Stimulated activated naive B cell treated with anti-CD40 and anti-IgM and Interleukin-4, amounts not matched to agents 10 μg/mL and 1 μg/mL and 100 μg/mL, for 72 hours (primary cell): Measurements from ENCODE around the gene PFN1.
A peak's percentile ranks its signal among the peaks of the same experiment; 100 is the strongest.

Experiments used
- ATAC-seq, 2 donors: fragments of 150-1000 bp; cut with Tn5 transposase; replicated peaks; 2 replicates each; pipeline ENCODE4 v1.10.0; 2021; ENCODE audit warnings: moderate library complexity in 1 of 2
- DNase-seq: peaks from one replicate; pipeline ENCODE4 v3.0.0; 2021
- H3K27ac Mint-ChIP-seq: one replicate; pipeline ENCODE4 v1.8.0; 2022; ENCODE audit warnings: mild to moderate bottlenecking, mixed read lengths
- H3K27me3 Mint-ChIP-seq, 2 donors: one replicate each; pipeline ENCODE4 v1.8.0; 2022; ENCODE audit warnings: mixed read lengths in 2 of 2
- H3K36me3 Mint-ChIP-seq, 2 donors: one replicate each; pipeline ENCODE4 v1.8.0; 2022; ENCODE audit warnings: mixed read lengths in 2 of 2, mild to moderate bottlenecking in 1 of 2
- H3K4me1 Mint-ChIP-seq, 2 donors: one replicate each; pipeline ENCODE4 v1.8.0; 2022; ENCODE audit warnings: mixed read lengths in 2 of 2, mild to moderate bottlenecking in 1 of 2
- H3K4me3 Mint-ChIP-seq, 2 donors: one replicate each; pipeline ENCODE4 v1.8.0; 2022; ENCODE audit warnings: mild to moderate bottlenecking in 2 of 2, mixed read lengths in 2 of 2, moderate library complexity in 1 of 2
- H3K9me3 Mint-ChIP-seq, 2 donors: one replicate each; pipeline ENCODE4 v1.8.0; 2022; ENCODE audit warnings: mixed read lengths in 2 of 2, mild to moderate bottlenecking in 1 of 2

PFN1 gene

DNA sequence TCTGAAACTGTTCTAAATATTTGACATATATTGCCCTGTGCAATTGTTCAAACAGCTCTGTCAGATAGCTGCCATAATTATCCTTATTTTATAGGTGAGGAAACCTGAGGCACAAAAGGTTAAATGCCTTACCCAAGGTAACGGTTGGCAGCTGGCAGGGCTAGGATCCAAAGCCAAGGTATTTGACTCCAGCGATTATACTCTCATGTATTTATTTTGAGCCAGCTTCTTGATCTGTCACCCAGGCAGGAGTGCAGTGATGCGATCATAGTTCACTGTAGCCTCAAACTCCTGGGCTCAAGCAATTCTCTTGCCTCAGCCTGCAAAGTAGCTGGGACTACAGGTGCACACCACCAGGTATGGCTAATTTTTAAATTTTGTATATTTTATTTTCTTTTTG lies 9.8 kb upstream of the PFN1 start:
- Mint-ChIP-seq H3K4me1 (peaks cover 5 to 18% of the 10 kb centered on the region in 2 donors), H3K27ac (no peak overlapping the region), H3K4me3 (no peak overlapping the region), H3K27me3 (no peaks in the 10 kb centered on the region), H3K36me3 (peaks cover 37 to 51% of the 10 kb centered on the region in 2 donors), H3K9me3 (no peaks in the 10 kb centered on the region)
- DNase-seq (no peak), ATAC-seq (peak in 1 of 2 donors; percentile 31)

DNA sequence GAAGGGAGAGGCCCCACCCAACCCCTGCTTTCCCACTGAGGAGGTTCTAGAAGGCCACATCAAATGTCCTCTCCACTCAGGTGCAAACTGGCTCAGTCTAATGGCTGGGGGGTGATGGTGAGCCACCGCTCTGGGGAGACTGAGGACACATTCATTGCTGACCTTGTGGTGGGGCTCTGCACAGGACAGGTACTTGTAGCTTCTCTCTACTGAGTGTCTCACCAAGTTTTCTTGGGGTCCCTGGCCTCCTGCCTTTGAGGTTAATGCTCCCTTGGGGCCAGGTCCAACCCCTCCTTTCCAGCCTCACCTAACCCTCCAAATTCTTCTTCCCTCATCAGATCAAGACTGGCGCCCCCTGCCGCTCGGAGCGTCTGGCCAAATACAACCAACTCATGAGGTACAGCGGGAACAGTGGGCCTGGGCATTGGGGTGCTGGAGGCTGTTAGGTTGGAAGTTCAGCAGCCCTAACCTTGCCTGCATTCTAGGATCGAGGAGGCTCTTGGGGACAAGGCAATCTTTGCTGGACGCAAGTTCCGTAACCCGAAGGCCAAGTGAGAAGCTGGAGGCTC lies 8.2 kb upstream of the PFN1 start:
- DNase-seq, result no peak
- H3K9me3 Mint-ChIP-seq, result no peaks in the 10 kb centered on the region
- no peak for ATAC-seq
- no peaks in the 10 kb centered on the region for H3K27me3 Mint-ChIP-seq
- H3K4me1 Mint-ChIP-seq, result peaks cover 8 to 23% of the 10 kb centered on the region in 2 donors
- H3K27ac Mint-ChIP-seq, result no peak overlapping the region
- H3K36me3 Mint-ChIP-seq, result peaks cover 39 to 52% of the 10 kb centered on the region in 2 donors
- no peak overlapping the region for H3K4me3 Mint-ChIP-seq

DNA sequence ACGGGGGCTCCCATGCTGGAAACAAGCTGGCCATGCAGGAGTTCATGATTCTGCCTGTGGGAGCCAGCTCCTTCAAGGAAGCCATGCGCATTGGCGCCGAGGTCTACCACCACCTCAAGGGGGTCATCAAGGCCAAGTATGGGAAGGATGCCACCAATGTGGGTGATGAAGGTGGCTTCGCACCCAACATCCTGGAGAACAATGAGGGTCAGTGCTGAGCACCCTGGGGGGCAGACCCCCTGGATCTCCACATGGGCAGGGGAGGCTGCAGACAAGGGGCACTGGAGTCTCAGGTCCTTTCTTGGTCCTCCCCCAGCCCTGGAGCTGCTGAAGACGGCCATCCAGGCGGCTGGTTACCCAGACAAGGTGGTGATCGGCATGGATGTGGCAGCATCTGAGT lies 6.8 kb upstream of the PFN1 start:
- Mint-ChIP-seq H3K9me3 (no peaks in the 10 kb centered on the region), H3K27me3 (no peaks in the 10 kb centered on the region), H3K36me3 (peaks cover 32 to 52% of the 10 kb centered on the region in 2 donors), H3K27ac (no peak overlapping the region), H3K4me3 (no peak overlapping the region), H3K4me1 (peaks cover 22 to 38% of the 10 kb centered on the region in 2 donors)
- no peak for DNase-seq
- no peak for ATAC-seq

DNA sequence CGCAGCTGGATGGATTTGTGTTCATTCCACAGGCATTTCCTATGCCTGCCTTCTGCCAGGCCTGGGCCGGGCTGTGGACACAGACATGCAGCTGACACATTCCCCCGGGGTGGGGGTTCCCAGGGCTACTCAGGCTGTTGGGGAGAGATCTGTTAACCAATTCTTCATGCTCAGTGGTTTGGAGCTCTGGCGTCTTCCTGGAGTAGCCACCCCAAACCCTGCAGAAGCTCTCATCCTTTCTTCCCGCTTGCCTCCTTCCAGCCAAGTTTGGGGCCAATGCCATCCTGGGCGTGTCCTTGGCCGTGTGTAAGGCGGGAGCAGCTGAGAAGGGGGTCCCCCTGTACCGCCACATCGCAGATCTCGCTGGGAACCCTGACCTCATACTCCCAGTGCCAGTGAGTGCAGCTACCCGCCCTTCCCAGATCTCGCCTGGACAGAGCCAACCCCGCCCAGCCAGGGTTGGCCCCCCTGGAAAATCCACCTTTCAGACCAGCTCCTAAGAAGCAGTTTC lies 5.2 kb upstream of the PFN1 start:
- ATAC-seq (no peak), DNase-seq (no peak)
- H3K9me3 Mint-ChIP-seq, result no peaks in the 10 kb centered on the region
- H3K4me3 Mint-ChIP-seq, result no peak overlapping the region
- H3K4me1 Mint-ChIP-seq, result peaks cover 22 to 39% of the 10 kb centered on the region in 2 donors
- H3K27me3 Mint-ChIP-seq, result no peaks in the 10 kb centered on the region
- H3K27ac Mint-ChIP-seq, result no peak overlapping the region
- peaks cover 20 to 40% of the 10 kb centered on the region in 2 donors for H3K36me3 Mint-ChIP-seq

DNA sequence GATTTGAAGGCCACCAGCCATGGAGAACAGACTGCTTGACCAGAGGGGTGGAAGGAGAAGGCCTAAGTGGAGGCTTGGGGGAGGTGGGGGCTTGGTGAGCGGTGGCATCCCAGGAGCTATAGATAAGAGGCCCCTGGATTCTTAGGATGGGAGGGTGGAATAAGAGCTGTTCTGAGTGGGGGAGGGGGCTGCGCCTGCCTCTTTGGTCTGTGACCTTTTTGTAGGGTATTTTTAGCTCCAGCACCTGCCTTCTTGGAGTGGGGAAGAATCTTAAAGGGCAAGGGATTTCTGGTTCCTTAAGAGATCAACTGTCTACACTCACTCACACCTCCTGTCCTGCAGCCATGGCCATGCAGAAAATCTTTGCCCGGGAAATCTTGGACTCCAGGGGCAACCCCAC lies 3.2 kb upstream of the PFN1 start:
- Mint-ChIP-seq H3K27me3 (no peaks in the 10 kb centered on the region), H3K4me3 (peak overlapping the region; percentile 86 to 91), H3K4me1 (peaks cover 18 to 32% of the 10 kb centered on the region in 2 donors), H3K27ac (peak overlapping the region; percentile 97), H3K9me3 (no peaks in the 10 kb centered on the region), H3K36me3 (peaks cover 21 to 42% of the 10 kb centered on the region in 2 donors)
- no peak for ATAC-seq
- DNase-seq, result no peak

DNA sequence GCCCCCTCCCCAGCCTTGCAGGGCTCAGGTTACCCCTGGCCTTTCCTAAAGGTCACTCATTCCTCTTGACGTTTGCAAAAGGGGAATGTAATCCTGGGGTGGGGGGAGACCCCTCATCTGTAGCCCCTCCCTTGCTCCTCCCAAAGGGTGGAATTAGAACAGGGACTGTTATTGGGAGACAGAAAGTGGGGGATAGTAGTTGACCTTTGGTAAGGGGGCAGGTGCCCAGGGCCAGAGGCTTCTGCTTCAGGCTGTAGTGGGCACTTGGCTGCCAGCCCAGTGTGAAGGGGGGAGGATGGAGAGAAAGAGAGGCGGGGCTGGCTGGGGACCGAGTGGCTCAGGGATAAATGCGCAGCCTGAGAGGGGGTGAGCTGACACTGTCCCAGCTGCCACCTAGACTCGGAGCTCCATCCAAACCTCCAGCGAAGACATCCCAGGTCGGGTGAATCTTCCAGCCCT lies 2.4 kb upstream of the PFN1 start, which contains the start of gene ENO3:
Gene ENO3, plus strand, starts transcription at position 374 of the 459 bp plus-strand sequence. CDS start 711 bp downstream, outside the sequence.
- H3K4me3 Mint-ChIP-seq, result peak within 1 kb of the TSS; percentile 86 to 91
- DNase-seq (no peak), ATAC-seq (no peak)
- H3K4me1 Mint-ChIP-seq, result peaks cover 22 to 33% of the 10 kb centered on the region in 2 donors
- no peaks in the 10 kb centered on the region for H3K27me3 Mint-ChIP-seq
- peak within 1 kb of the TSS; percentile 97 for H3K27ac Mint-ChIP-seq
- H3K9me3 Mint-ChIP-seq, result no peaks in the 10 kb centered on the region
- H3K36me3 Mint-ChIP-seq, result peaks cover 20 to 41% of the 10 kb centered on the region in 2 donors

DNA sequence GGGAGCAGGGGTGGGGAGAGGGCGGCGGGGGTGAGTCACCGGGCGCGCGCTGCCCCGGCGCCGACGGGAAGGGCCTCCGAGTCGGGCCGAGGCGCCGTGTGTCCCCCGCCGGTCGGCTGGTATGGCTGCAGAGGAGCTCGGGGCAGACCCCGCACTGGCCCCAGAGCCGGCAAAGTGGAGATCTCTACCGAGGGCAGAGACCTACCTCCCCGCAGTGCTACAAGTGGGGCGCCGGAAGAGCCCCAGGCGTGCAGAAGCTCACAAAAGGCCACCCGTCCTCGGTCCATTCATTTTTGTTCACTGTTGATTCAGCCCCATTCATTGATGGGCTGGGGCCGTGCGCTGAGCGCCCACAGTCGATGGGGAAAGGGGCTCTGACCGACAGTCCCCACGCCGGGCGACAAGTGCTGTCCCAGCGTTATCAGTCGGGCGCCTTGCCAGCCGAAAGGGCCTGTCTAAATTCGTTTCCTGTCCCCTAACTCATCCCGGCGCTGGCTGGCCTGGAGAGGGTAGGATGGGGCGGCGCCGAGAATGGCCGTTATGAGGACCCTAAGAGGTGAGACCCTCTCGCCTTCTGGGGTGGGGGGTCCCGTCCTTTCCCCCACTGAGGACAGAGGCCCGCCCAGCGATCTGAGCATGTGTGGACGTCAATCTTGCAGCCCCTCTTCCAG lies 1.9 kb upstream of the PFN1 start:
- Mint-ChIP-seq H3K4me3 (peak overlapping the region; percentile 86 to 91), H3K4me1 (peaks cover 27 to 39% of the 10 kb centered on the region in 2 donors), H3K9me3 (no peaks in the 10 kb centered on the region), H3K27me3 (no peaks in the 10 kb centered on the region), H3K27ac (peak overlapping the region; percentile 97), H3K36me3 (peaks cover 25 to 43% of the 10 kb centered on the region in 2 donors)
- DNase-seq, result no peak
- peak; percentile 6 to 20 for ATAC-seq

DNA sequence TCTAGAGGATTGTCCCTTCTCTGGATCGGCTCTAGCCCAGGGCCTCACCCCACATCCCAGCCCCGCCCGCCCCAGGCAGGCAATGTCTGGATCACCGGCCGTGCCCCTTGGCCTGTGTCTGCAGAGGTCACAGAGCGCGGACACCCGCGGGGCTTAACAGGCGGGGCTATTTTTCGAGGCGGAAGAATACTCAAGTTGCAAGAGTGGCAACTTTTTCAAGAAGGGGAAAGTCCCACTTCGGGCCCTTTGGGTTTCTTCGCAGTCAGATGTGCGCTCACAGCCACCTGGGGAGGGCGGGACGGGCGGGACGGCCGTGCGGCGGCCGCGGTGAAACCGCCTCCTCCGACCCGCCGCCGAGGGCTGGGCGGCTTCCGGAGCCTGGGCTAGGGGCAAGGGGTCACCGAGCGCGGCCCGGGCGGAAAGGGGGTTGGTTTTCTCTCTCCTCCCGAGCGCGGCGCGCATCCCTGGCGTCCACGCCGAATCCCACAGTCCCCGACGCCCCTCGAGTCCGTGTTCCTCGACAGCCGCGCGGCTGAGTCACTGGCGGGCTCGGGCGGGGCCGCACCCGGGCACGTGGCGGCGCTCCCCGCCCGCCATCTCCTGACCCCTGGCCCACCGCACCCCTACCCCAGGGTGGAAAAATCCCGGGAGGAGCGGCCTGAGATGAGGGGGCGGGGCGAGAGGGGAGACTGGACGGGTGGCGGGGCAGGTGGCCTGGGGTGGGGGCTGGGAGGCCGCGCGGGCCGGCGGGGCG lies 1.2 kb upstream of the PFN1 start:
- peak overlapping the region; percentile 86 to 91 for H3K4me3 Mint-ChIP-seq
- peak overlapping the region; percentile 94 for H3K27ac Mint-ChIP-seq
- H3K9me3 Mint-ChIP-seq, result no peaks in the 10 kb centered on the region
- H3K4me1 Mint-ChIP-seq, result peaks cover 35 to 46% of the 10 kb centered on the region in 2 donors
- H3K27me3 Mint-ChIP-seq, result no peaks in the 10 kb centered on the region
- peak; percentile 86 for DNase-seq
- ATAC-seq, result peak; percentile 44 to 51
- peaks cover 32 to 50% of the 10 kb centered on the region in 2 donors for H3K36me3 Mint-ChIP-seq

DNA sequence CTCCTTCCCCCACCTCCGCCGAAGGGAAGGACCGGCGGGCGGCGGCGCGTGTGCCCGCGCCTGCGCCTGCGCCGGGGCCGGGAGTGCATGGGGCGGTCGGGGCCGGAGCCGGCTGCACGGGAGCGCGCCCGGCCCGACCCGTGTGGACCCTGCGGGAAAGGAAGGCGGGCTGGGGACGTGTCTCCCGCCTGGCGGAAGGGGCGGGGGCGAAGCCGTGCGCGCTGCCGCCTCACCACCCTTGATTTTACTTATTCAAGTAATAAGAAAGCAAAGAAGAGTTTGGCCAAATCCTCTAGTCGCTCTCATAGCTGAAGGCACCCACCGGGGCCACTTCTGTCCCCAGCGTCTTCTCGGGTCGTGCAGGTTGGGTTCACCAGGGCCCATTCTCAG lies 596 bp upstream of the PFN1 start:
- Mint-ChIP-seq H3K36me3 (peaks cover 36 to 54% of the 10 kb centered on the region in 2 donors), H3K27me3 (no peaks in the 10 kb centered on the region), H3K4me3 (peak overlapping the region; percentile 86 to 91), H3K4me1 (peaks cover 40 to 52% of the 10 kb centered on the region in 2 donors), H3K27ac (peak overlapping the region; percentile 95), H3K9me3 (no peaks in the 10 kb centered on the region)
- peak; percentile 82 for DNase-seq
- peak; percentile 54 to 61 for ATAC-seq

DNA sequence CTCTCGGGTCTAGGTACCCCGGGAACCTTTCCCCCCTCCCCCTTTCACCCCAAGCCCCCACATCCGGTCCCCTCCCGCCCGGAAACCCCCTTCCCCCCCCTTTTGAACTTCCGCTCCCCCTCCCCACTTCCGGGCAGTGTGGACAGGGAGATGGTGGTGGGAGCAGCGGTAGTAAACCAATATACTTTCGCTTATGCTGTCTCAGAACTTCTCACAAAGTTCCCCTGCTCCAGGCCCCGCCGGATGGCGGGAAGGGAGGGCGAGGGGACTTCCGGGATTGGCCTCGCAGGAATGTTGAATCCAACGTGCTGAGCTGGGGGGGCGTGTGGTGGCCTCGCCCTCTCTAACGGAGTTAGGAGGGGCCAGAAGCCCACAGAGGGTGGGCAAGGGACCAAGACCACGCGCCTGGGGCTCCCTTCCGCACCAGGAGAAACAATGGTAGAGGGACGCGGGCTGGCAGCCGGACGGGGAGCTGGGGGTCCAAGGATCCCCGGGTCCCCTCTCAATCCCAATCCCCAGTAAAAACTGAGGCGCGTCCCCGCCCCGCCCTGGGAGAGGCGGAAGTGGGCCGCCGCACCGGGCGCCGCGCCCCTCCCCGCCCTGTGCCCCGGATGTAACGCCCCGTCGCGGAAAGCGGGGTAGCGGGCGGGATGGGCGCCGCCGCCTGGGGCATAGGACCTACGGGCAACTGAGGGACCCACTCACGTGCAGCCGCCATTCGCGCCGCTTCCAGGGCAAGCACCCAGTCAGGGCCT lies 742 bp downstream of the PFN1 start:
- peaks cover 47 to 65% of the 10 kb centered on the region in 2 donors for H3K4me1 Mint-ChIP-seq
- peak; percentile 50 for DNase-seq
- peak; percentile 9 to 15 for ATAC-seq
- peak overlapping the region; percentile 95 for H3K27ac Mint-ChIP-seq
- no peaks in the 10 kb centered on the region for H3K9me3 Mint-ChIP-seq
- H3K36me3 Mint-ChIP-seq, result peaks cover 41 to 55% of the 10 kb centered on the region in 2 donors
- H3K4me3 Mint-ChIP-seq, result peak overlapping the region; percentile 86 to 91
- H3K27me3 Mint-ChIP-seq, result no peaks in the 10 kb centered on the region

DNA sequence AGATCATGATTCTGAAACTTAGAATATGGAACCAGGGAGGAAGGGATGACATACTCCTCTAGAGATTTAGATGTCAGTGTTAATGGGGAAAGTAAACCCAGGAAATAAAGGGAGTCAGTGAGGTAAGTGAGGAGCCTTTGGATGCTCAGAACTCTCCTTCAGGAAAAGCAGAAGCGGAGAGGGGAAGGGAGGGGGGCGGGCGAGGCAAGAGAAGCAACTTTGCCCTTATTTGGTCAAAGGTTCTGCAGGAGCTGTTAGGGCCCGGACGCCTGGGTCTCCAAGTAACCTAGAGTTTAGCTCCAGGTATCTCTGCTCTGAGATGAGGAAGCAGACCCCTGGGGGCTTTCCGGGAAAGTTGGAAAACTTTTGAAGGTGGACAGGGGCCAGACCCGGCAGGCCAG lies 1.3 kb downstream of the PFN1 start:
- Mint-ChIP-seq H3K27me3 (no peaks in the 10 kb centered on the region), H3K4me1 (peaks cover 52 to 70% of the 10 kb centered on the region in 2 donors), H3K36me3 (peaks cover 42 to 60% of the 10 kb centered on the region in 2 donors), H3K27ac (peak overlapping the region; percentile 95), H3K4me3 (peak overlapping the region; percentile 86 to 91), H3K9me3 (no peaks in the 10 kb centered on the region)
- DNase-seq (no peak), ATAC-seq (no peak)

DNA sequence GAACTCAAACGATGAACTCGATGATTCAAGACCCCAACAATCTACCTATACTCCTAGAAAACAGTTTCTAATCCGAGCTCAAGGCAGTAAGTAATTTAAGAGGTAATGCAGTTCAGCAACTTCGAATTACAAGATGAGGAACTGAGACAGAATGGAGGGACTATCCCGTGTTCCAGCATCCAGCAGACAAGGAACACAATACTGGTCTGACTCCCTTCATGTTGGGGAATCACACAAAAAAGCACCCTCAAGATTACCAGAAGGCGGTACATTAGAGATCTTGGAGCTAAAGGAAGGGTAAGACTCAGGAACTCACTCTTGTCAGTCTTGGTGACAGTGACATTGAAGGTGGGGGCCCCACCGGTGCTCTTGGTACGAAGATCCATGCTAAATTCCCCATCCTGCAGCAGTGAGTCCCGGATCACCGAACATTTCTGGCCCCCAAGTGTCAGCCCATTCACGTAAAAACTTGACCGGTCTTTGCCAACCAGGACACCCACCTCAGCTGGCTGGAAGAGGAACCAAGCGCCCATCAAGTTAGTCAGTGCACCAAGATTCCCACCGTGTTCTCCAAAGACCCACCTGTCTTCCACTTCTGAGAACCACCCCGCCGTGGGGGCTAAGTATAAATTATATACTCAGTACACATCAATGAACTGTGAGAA lies 1.9 kb downstream of the PFN1 start:
- H3K4me3 Mint-ChIP-seq, result peak overlapping the region; percentile 86 to 91
- H3K27ac Mint-ChIP-seq, result peak overlapping the region; percentile 95

DNA sequence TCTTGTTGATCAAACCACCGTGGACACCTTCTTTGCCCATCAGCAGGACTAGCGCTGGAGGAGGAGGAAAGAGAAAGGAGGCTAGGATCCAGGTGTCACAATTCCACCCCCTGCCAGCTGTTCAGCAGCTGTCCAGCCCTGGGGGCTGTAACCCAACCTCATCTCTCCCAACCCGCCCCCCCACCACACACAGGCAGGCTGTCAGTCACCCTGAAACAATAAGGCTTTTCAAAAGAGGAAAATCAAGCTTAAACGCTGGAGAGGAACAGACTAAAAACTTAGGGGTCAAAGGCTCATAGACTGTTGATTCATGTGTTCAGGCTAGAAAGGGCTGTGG lies 2.4 kb downstream of the PFN1 start:
- no peaks in the 10 kb centered on the region for H3K27me3 Mint-ChIP-seq
- no peaks in the 10 kb centered on the region for H3K9me3 Mint-ChIP-seq
- ATAC-seq (no peak), DNase-seq (no peak)
- H3K4me3 Mint-ChIP-seq, result peak overlapping the region; percentile 86 to 91
- H3K27ac Mint-ChIP-seq, result peak overlapping the region; percentile 95
- peaks cover 52 to 70% of the 10 kb centered on the region in 2 donors for H3K4me1 Mint-ChIP-seq
- H3K36me3 Mint-ChIP-seq, result peaks cover 52 to 68% of the 10 kb centered on the region in 2 donors

More for the DNA sequence above, 1.9 kb downstream of the PFN1 start:
- ATAC-seq (peak in 1 of 2 donors; percentile 5), DNase-seq (no peak)
- peaks cover 52 to 70% of the 10 kb centered on the region in 2 donors for H3K4me1 Mint-ChIP-seq
- no peaks in the 10 kb centered on the region for H3K9me3 Mint-ChIP-seq
- no peaks in the 10 kb centered on the region for H3K27me3 Mint-ChIP-seq
- peaks cover 47 to 66% of the 10 kb centered on the region in 2 donors for H3K36me3 Mint-ChIP-seq
